GM12872 (cell line): Measurements from ENCODE around the gene ABL1.

ENCODE experiments used
- CTCF ChIP-seq: IDR thresholded peaks from 3 replicates; pipeline ENCODE4 v1.5.1; 2011; ENCODE audit warnings: low read depth, mild to moderate bottlenecking, low read length, moderate library complexity; ENCODE audit not compliant: insufficient read depth

The ABL1 gene

GRCh38 chr9:130901498-130902203 lies 66.6 kb downstream of the ABL1 start:
- no peak for TF ChIP-seq CTCF

GRCh38 chr9:130902204-130903185 lies 67.4 kb downstream of the ABL1 start:
- TF ChIP-seq CTCF = no peak

GRCh38 chr9:130903194-130904069 lies 68.4 kb downstream of the ABL1 start:
- no peak for TF ChIP-seq CTCF

GRCh38 chr9:130904070-130905044 lies 69.3 kb downstream of the ABL1 start:
- TF ChIP-seq CTCF = no peak

- TF ChIP-seq CTCF = no peak
Measured at GRCh38 chr9:130905125-130905901, 70.3 kb downstream of the ABL1 start.
